ENCODE results near the gene CBLIF. TPM values are rescaled to one million over a fixed set of nuclear protein-coding genes. Genes with fewer than 3 reads are reported as not detected.

CBLIF gene
- total RNA-seq, 1 experiment from 2014 or later: not detected

DNA sequence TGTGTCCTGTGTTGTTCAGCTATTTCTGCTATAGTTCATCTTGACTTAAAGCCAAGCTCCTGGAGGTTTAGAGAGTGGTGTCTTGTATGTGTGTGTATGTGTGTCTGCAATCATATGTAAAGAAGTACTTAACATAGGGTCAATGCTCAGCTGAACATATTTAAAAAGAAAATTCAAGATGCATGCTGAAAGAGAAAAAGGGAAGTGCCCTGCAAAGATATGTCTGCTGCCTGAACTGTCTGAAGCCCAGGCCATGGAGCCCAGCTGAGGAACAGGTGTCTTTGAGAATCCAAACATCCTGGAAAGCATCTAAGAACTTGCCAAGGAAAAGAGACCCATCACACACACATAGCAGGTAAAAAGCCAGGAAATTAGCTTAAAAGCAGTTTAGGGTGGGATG lies 14.4 kb upstream of the CBLIF start:
- H3K4me3 ChIP-seq (ENCODE audit: low read depth in 2 of 2, low read length in 2 of 2): no peak overlapping the region
- ChIA-PET CTCF (no interaction called here), POLR2A (no interaction called here)
- no peaks in the 10 kb centered on the region for H3K27me3 ChIP-seq (ENCODE audit: control insufficient read depth, insufficient read depth, low read length)
- H3K4me1 ChIP-seq (ENCODE audit: control insufficient read depth, insufficient read depth, low read length): peaks cover 6% of the 10 kb centered on the region; the same call in 1 of the 2 replicates
- TF ChIP-seq TCF7L2 (IDR thresholded peaks at IDR 0.05; ENCODE audit: low read depth, low read length) (no peak), POLR2AphosphoS5 (IDR thresholded peaks at IDR 0.05; ENCODE audit: low read depth, low read length) (no peak), SIN3A (IDR thresholded peaks at IDR 0.05; ENCODE audit: borderline replicate concordance, insufficient read depth, low read depth, low read length) (no peak)
- TF ChIP-seq, protein P1, sequence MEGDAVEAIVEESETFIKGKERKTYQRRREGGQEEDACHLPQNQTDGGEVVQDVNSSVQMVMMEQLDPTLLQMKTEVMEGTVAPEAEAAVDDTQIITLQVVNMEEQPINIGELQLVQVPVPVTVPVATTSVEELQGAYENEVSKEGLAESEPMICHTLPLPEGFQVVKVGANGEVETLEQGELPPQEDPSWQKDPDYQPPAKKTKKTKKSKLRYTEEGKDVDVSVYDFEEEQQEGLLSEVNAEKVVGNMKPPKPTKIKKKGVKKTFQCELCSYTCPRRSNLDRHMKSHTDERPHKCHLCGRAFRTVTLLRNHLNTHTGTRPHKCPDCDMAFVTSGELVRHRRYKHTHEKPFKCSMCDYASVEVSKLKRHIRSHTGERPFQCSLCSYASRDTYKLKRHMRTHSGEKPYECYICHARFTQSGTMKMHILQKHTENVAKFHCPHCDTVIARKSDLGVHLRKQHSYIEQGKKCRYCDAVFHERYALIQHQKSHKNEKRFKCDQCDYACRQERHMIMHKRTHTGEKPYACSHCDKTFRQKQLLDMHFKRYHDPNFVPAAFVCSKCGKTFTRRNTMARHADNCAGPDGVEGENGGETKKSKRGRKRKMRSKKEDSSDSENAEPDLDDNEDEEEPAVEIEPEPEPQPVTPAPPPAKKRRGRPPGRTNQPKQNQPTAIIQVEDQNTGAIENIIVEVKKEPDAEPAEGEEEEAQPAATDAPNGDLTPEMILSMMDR (IDR thresholded peaks at IDR 0.05): no peak
- TF ChIP-seq, protein P2, sequence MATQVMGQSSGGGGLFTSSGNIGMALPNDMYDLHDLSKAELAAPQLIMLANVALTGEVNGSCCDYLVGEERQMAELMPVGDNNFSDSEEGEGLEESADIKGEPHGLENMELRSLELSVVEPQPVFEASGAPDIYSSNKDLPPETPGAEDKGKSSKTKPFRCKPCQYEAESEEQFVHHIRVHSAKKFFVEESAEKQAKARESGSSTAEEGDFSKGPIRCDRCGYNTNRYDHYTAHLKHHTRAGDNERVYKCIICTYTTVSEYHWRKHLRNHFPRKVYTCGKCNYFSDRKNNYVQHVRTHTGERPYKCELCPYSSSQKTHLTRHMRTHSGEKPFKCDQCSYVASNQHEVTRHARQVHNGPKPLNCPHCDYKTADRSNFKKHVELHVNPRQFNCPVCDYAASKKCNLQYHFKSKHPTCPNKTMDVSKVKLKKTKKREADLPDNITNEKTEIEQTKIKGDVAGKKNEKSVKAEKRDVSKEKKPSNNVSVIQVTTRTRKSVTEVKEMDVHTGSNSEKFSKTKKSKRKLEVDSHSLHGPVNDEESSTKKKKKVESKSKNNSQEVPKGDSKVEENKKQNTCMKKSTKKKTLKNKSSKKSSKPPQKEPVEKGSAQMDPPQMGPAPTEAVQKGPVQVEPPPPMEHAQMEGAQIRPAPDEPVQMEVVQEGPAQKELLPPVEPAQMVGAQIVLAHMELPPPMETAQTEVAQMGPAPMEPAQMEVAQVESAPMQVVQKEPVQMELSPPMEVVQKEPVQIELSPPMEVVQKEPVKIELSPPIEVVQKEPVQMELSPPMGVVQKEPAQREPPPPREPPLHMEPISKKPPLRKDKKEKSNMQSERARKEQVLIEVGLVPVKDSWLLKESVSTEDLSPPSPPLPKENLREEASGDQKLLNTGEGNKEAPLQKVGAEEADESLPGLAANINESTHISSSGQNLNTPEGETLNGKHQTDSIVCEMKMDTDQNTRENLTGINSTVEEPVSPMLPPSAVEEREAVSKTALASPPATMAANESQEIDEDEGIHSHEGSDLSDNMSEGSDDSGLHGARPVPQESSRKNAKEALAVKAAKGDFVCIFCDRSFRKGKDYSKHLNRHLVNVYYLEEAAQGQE (IDR thresholded peaks at IDR 0.05; ENCODE audit: insufficient read depth in 1 of 2, low read depth in 2 of 2, low read length in 1 of 2): no peak
- intact Hi-C loops (cut with micrococcal nuclease; ENCODE audit: unreplicated experiment): no loop called here
- no peaks in the 10 kb centered on the region for H3K9me3 ChIP-seq (ENCODE audit: control insufficient read depth, insufficient read depth, low read depth, low read length)
- H3K27ac ChIP-seq (ENCODE audit: low read length): no peak overlapping the region
- in situ Hi-C loops (cut with HindIII; ENCODE audit: low pct_unique_long_range_greater_than_20kb, low sequenced_read_pairs): no loop called here
- no peak for ATAC-seq
- no TSS peak for BruUV-seq (replicated peaks)
- no peak for DNase-seq (ENCODE audit: low read depth, low spot score)
- H3K36me3 ChIP-seq (ENCODE audit: control insufficient read depth, insufficient read depth, low read length): no peaks in the 10 kb centered on the region

DNA sequence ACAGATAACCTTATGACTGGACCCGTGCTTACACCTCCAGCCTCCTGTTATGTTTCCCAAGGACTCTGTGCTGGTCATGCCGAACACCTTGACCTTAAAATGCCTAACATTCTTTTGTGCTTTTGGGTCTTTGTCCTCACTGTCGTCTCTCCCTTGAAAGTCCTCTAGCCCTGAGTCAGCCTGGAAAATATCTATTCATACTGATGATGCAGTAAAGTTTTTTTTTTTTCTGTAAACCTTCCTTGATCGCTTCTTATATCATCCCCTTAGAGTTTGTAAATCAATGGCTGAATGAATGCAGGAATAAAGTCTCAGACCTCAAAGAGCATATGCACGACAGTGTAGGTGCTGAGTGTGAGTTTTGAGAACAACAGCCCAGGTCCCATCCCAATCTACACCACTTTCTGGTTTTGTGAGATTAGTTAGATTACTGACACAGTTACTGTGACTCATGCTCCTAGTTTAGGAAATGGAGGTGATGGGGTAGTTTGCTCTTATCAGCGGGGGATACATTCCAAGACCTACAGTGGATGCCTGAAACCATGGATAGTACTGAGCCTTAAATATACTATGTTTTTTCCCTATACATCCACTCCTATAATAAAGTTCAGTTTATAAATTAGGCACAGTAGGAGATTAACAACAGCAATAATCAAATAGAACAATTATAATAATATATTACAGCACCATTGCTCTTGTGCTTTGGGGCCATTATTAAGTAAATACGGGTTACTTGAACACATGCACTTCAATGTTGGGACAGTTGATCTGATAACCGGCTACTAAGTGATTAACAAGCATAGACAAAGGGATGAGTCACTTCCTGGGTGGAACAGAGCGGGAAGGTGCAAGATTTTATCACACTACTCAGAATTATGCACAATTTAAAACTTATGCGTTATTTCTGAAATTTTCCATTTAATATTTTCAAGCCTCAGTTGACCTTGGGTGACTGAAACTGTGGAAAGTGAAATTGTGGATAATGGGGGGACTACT lies 12.4 kb upstream of the CBLIF start:
- H3K4me3 ChIP-seq (ENCODE audit: low read depth in 2 of 2, low read length in 2 of 2): no peak overlapping the region
- TF ChIP-seq, protein P1 (IDR thresholded peaks at IDR 0.05): no peak
- no peak for TF ChIP-seq SIN3A (IDR thresholded peaks at IDR 0.05; ENCODE audit: borderline replicate concordance, insufficient read depth, low read depth, low read length)
- TF ChIP-seq, protein P2 (IDR thresholded peaks at IDR 0.05; ENCODE audit: insufficient read depth in 1 of 2, low read depth in 2 of 2, low read length in 1 of 2): no peak
- no peak for TF ChIP-seq POLR2AphosphoS5 (IDR thresholded peaks at IDR 0.05; ENCODE audit: low read depth, low read length)
- no peak for TF ChIP-seq TCF7L2 (IDR thresholded peaks at IDR 0.05; ENCODE audit: low read depth, low read length)
- no peaks in the 10 kb centered on the region for H3K27me3 ChIP-seq (ENCODE audit: control insufficient read depth, insufficient read depth, low read length)
- H3K27ac ChIP-seq (ENCODE audit: low read length): no peak overlapping the region
- ATAC-seq (peak; percentile 78; the same call in 1 of the 2 replicates), DNase-seq (ENCODE audit: low read depth, low spot score) (no peak)
- POLR2A ChIA-PET: no interaction called here
- H3K36me3 ChIP-seq (ENCODE audit: control insufficient read depth, insufficient read depth, low read length): no peaks in the 10 kb centered on the region
- CTCF ChIA-PET: no interaction called here
- intact Hi-C loops (cut with micrococcal nuclease; ENCODE audit: unreplicated experiment): no loop called here
- no TSS peak for BruUV-seq (replicated peaks)
- in situ Hi-C loops (cut with HindIII; ENCODE audit: low pct_unique_long_range_greater_than_20kb, low sequenced_read_pairs): no loop called here
- H3K9me3 ChIP-seq (ENCODE audit: control insufficient read depth, insufficient read depth, low read depth, low read length): no peaks in the 10 kb centered on the region
- peaks cover 6% of the 10 kb centered on the region; the same call in 1 of the 2 replicates for H3K4me1 ChIP-seq (ENCODE audit: control insufficient read depth, insufficient read depth, low read length)
